Ascending aorta (tissue), 2 donors: Measurements from ENCODE around the gene POLL. TPM values are rescaled to one million over a fixed set of nuclear protein-coding genes. Genes with fewer than 3 reads are reported as not detected.
A peak's percentile ranks its signal among the peaks of the same experiment; 100 is the strongest.

ENCODE experiments used
- DNase-seq, 2 donors: peaks; one replicate each; pipeline ENCODE4 v3.0.0-alpha.2; 2019; ENCODE audit warnings: low spot score in 2 of 2
- H3K27ac ChIP-seq, 2 donors: fragments of 200-600 bp; sonication (generic); one replicate each; pipeline ENCODE4 v1.5.1; 2016 to 2017; ENCODE audit warnings: mild to moderate bottlenecking in 1 of 2
- H3K27me3 ChIP-seq: fragments of 200-600 bp; sonication (generic); one replicate; pipeline ENCODE4 v1.5.1; 2017
- H3K36me3 ChIP-seq, 2 donors: fragments of 200-600 bp; sonication (generic); one replicate each; pipeline ENCODE4 v1.5.1; 2016
- H3K4me1 ChIP-seq, 2 donors: fragments of 200-600 bp; sonication (generic); one replicate each; pipeline ENCODE4 v1.5.1; 2016 to 2017; ENCODE audit warnings: mild to moderate bottlenecking in 1 of 2
- H3K4me3 ChIP-seq, 2 donors: fragments of 200-600 bp; sonication (generic); one replicate each; pipeline ENCODE4 v1.5.1; 2016 to 2017; ENCODE audit warnings: mild to moderate bottlenecking in 1 of 2
- H3K9me3 ChIP-seq, 2 donors: fragments of 200-600 bp; sonication (generic); one replicate each; pipeline ENCODE4 v1.5.1; 2016
- intact Hi-C: fragments of 100-400 bp; cut with DNase I; formaldehyde crosslinking; loops from one replicate; pipeline ENCODE4 v1.15.1; 2023
- total RNA-seq: library from RNA; depleted of rRNA; stranded (reverse); fragments of >200 nt; gene quantifications from one replicate; pipeline ENCODE4 v1.1.0, GENCODE V29; 2016
- TF ChIP-seq, protein P1 (sequence below), 3 experiments: fragments of 200-600 bp in 2 of 3; fragments of 450-650 bp in 1 of 3; sonication (generic) in 2 of 3; IDR thresholded peaks; one replicate each; pipeline ENCODE4 v1.5.1; 2016 to 2019; ENCODE audit warnings: antibody characterized with exemption in 3 of 3, mild to moderate bottlenecking in 1 of 3, moderate library complexity in 1 of 3

Gene POLL
- total RNA-seq, 1 donor from 2014 or later: 17.1 TPM

GRCh38 chr10:101566333-101567164 lies 21.5 kb downstream of the POLL start:
- Histone ChIP-seq H3K36me3 (no peaks in the 10 kb centered on the region), H3K27me3 (peaks cover 12% of the 10 kb centered on the region), H3K9me3 (no peaks in the 10 kb centered on the region), H3K27ac (no peak overlapping the region), H3K4me1 (peaks cover 0 to 17% of the 10 kb centered on the region in 2 donors), H3K4me3 (peak overlapping the region in 1 of 2 donors; percentile 49)
- TF ChIP-seq, protein P1, sequence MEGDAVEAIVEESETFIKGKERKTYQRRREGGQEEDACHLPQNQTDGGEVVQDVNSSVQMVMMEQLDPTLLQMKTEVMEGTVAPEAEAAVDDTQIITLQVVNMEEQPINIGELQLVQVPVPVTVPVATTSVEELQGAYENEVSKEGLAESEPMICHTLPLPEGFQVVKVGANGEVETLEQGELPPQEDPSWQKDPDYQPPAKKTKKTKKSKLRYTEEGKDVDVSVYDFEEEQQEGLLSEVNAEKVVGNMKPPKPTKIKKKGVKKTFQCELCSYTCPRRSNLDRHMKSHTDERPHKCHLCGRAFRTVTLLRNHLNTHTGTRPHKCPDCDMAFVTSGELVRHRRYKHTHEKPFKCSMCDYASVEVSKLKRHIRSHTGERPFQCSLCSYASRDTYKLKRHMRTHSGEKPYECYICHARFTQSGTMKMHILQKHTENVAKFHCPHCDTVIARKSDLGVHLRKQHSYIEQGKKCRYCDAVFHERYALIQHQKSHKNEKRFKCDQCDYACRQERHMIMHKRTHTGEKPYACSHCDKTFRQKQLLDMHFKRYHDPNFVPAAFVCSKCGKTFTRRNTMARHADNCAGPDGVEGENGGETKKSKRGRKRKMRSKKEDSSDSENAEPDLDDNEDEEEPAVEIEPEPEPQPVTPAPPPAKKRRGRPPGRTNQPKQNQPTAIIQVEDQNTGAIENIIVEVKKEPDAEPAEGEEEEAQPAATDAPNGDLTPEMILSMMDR (IDR thresholded peaks at IDR 0.05): no peak
- DNase-seq: peak in 1 of 2 donors; percentile 60
- intact Hi-C loops: loop anchor here (10.0 kb wide), 1 partner anchor 292 kb away; no protein-coding TSS in a partner anchor

DNA sequence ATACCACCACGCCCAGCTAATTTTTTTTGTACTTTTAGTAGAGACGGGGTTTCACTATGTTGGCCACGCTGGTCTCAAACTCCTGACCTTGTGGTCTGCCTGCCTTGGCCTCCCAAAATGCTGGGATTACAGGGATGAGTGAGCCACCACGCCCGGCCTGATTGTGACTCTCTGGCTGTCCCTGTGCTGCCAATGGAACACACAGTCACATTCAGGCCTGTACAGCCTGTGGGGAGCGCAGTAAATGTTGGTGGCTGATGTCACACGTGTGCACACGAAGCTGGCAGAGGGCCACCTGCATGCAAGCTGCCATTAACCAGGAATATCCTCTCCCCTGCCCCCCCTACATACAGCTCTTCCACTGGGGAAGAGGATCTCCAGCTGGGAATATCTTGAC lies 22.1 kb downstream of the POLL start:
- intact Hi-C loops: loop anchor here (10.0 kb wide), 1 partner anchor 291 kb away; no protein-coding TSS in a partner anchor
- Histone ChIP-seq H3K4me3 (no peak overlapping the region), H3K4me1 (peaks cover 0 to 17% of the 10 kb centered on the region in 2 donors), H3K27ac (no peak overlapping the region), H3K36me3 (no peaks in the 10 kb centered on the region), H3K9me3 (no peaks in the 10 kb centered on the region), H3K27me3 (peaks cover 12% of the 10 kb centered on the region)
- no peak for DNase-seq
- TF ChIP-seq, protein P1 (IDR thresholded peaks at IDR 0.05): no peak

DNA sequence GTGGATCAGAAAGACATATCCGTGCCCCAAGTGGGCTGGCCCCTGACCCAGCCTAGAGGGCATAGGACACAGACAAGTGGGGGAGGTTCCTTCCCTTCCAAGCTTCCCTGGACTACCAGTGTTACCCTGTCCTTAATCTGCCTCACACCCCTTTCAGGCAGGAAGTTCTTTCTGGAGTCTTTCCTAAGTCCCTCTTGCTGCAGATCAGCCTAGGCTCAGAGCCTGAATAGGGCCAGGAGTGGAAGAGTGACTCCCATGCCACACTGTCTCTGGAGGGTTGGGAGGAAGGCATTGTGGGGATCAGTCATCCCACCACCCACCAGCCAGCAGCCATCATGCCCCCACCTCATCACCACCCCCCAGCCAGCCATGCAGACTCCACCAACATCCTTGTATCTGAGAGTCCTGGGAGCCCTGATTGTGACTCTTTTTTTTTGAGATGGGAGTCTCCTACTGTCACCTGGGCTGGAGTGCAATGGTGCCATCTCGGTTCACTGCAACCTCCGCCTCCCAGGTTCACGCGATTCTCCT lies 22.6 kb downstream of the POLL start:
- TF ChIP-seq, protein P1 (IDR thresholded peaks at IDR 0.05): no peak
- no peak overlapping the region for H3K4me3 ChIP-seq
- peak in 1 of 2 donors; percentile 16 for DNase-seq
- no peaks in the 10 kb centered on the region for H3K36me3 ChIP-seq
- intact Hi-C loops: loop anchor here (10.0 kb wide), 1 partner anchor 291 kb away; no protein-coding TSS in a partner anchor
- no peaks in the 10 kb centered on the region for H3K9me3 ChIP-seq
- H3K4me1 ChIP-seq: peaks cover 0 to 16% of the 10 kb centered on the region in 2 donors
- H3K27me3 ChIP-seq: peaks cover 12% of the 10 kb centered on the region
- no peak overlapping the region for H3K27ac ChIP-seq

DNA sequence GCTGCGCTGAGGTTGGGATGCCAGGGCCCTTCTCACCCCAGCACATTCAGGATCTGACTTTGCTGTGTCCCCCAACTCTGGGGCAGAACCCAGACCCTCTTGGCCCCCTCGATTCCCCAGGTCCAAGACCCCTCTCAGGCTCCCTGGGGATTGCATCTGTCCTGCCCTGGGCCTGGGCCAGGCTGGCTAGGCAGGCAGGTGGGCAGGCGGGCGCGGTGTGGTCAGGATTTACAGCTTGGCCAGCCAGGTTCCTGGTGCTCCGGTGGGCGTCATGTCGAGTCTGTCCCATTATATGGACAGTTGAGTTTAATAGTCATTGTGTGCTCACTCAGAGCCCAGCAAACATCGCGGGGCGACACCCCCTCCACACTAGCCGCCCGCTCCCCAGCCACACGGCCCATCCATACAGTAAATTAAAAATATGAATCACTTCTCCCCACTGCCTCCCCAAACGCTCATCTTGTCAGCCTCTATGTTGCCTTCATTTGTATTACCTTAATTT lies 23.5 kb downstream of the POLL start:
- DNase-seq: peak in 1 of 2 donors; percentile 50
- intact Hi-C loops: loop anchor here (10.0 kb wide), 1 partner anchor 290 kb away; no protein-coding TSS in a partner anchor
- TF ChIP-seq, protein P1 (IDR thresholded peaks at IDR 0.05): no peak
- no peak overlapping the region for H3K27ac ChIP-seq
- H3K27me3 ChIP-seq: peaks cover 12% of the 10 kb centered on the region
- no peaks in the 10 kb centered on the region for H3K36me3 ChIP-seq
- no peaks in the 10 kb centered on the region for H3K9me3 ChIP-seq
- no peak overlapping the region for H3K4me3 ChIP-seq
- H3K4me1 ChIP-seq: peaks cover 0 to 8% of the 10 kb centered on the region in 2 donors

DNA sequence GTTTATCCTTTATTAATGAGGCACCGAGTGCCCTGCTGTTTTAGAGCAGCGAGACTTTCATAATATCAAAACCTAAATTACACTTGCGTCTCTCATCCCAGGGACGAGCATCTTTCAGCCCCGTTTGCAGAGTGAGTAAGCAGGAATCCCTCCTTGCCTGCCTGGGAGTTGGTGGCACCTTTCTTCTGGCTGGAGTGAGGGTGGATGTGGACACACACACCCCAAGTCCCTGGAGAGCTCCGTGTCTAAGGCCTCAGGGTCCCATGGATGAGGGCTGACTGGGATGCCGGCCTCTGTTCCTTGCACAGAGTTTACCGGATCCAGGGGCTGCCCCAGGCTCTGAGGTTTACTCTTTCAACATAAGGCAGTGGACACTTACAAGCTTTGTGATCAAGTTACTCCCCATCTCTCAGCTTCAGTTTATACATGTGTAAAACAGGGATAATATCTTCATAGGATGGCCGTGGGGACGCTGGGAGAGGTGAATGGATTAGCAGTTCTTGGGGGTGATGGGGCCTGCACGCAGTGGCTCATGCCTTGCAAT lies 24.5 kb downstream of the POLL start:
- H3K4me1 ChIP-seq: peaks cover 0 to 6% of the 10 kb centered on the region in 2 donors
- H3K9me3 ChIP-seq: no peaks in the 10 kb centered on the region
- no peaks in the 10 kb centered on the region for H3K36me3 ChIP-seq
- H3K4me3 ChIP-seq: no peak overlapping the region
- intact Hi-C loops: loop anchor here (10.0 kb wide), 1 partner anchor 289 kb away; no protein-coding TSS in a partner anchor
- no peak overlapping the region for H3K27ac ChIP-seq
- peak in 1 of 2 donors; percentile 41 for DNase-seq
- TF ChIP-seq, protein P1 (IDR thresholded peaks at IDR 0.05): no peak
- peaks cover 12% of the 10 kb centered on the region for H3K27me3 ChIP-seq
